PC-3 (cell line): ENCODE results near the gene LGMN. TPM values are rescaled to one million over a fixed set of nuclear protein-coding genes. Genes with fewer than 3 reads are reported as not detected.
A peak's percentile ranks its signal among the peaks of the same experiment; 100 is the strongest.

ENCODE experiments used
- ATAC-seq: fragments of 200-7000 bp; cut with Tn5 transposase; 2 replicates; pipeline ENCODE4 v1.9.1; 2020; ENCODE audit warnings: mild to moderate bottlenecking, moderate library complexity
- BruUV-seq: library from RNA; stranded (reverse); fragments of 400-500 nt; replicated peaks from 2 replicates; lab custom pipeline; 2021; lab: Mats Ljungman, UMichigan
- CTCF ChIA-PET: fragments of 300-600 bp; sonication (Branson Sonifier 250); formaldehyde crosslinking; loops from one replicate; lab custom pipeline; 2022; ENCODE audit warnings: antibody characterized with exemption; lab: Charles Lee
- POLR2A ChIA-PET: fragments of 300-600 bp; sonication (Branson Sonifier 250); formaldehyde crosslinking; loops from one replicate; lab custom pipeline; 2022; ENCODE audit warnings: antibody characterized with exemption; ENCODE audit not compliant: unreplicated experiment; lab: Charles Lee
- DNase-seq: peaks from one replicate; pipeline ENCODE4 v3.0.0-alpha.2; 2015
- H2AFZ ChIP-seq: fragments of 300-600 bp; sonication (generic); 2 replicates; pipeline ENCODE4 v1.6.0; 2016; ENCODE audit warnings: antibody characterized with exemption, low read length
- H3F3A ChIP-seq: fragments of 300-600 bp; sonication (generic); one replicate; pipeline ENCODE4 v1.6.0; 2017; ENCODE audit warnings: antibody characterized with exemption, low read length, control low read depth, mild to moderate bottlenecking; ENCODE audit not compliant: unreplicated experiment
- H3K27ac ChIP-seq: fragments of 300-600 bp; sonication (generic); 2 replicates; pipeline ENCODE4 v1.5.1; 2016; ENCODE audit warnings: mild to moderate bottlenecking, low read length
- H3K27me3 ChIP-seq: fragments of 300-600 bp; sonication (generic); 2 replicates; pipeline ENCODE4 v1.6.1; 2016; ENCODE audit warnings: low read length, mixed read lengths
- H3K36me3 ChIP-seq: fragments of 300-600 bp; sonication (generic); 2 replicates; pipeline ENCODE4 v1.6.1; 2016; ENCODE audit warnings: low read depth, mixed run types, low read length, mixed read lengths
- H3K4me1 ChIP-seq: fragments of 300-600 bp; sonication (generic); 2 replicates; pipeline ENCODE4 v1.5.1; 2016; ENCODE audit warnings: low read length; ENCODE audit not compliant: insufficient read depth
- H3K4me2 ChIP-seq: fragments of 300-600 bp; sonication (generic); 2 replicates; pipeline ENCODE4 v1.6.0; 2016; ENCODE audit warnings: low read length
- H3K4me3 ChIP-seq: fragments of 300-600 bp; sonication (generic); 2 replicates; pipeline ENCODE4 v1.5.1; 2016; ENCODE audit warnings: mild to moderate bottlenecking, low read length, mixed read lengths
- H3K79me2 ChIP-seq: fragments of 300-600 bp; sonication (generic); 2 replicates; pipeline ENCODE4 v1.6.1; 2017; ENCODE audit warnings: low read length, mixed read lengths
- H3K9ac ChIP-seq: fragments of 300-600 bp; sonication (generic); 2 replicates; pipeline ENCODE4 v1.6.0; 2016; ENCODE audit warnings: mild to moderate bottlenecking, low read length
- H3K9me2 ChIP-seq: fragments of 300-600 bp; sonication (generic); replicated peaks from 2 replicates; pipeline ENCODE4 v1.6.1; 2016; ENCODE audit warnings: mixed run types, low read length, mixed read lengths
- H3K9me3 ChIP-seq: fragments of 300-600 bp; sonication (generic); 2 replicates; pipeline ENCODE4 v1.6.1; 2016; ENCODE audit warnings: low read length, mixed read lengths
- H4K20me1 ChIP-seq: fragments of 300-600 bp; sonication (generic); 2 replicates; pipeline ENCODE4 v1.6.1; 2016; ENCODE audit warnings: low read length, mixed read lengths
- CTCF ChIP-seq: fragments of 300-600 bp; sonication (generic); conservative IDR thresholded peaks from 2 replicates; pipeline ENCODE4 v1.5.1; 2017; ENCODE audit warnings: antibody characterized with exemption, low read depth, mild to moderate bottlenecking, low read length
- EZH2 ChIP-seq: fragments of 300-600 bp; sonication (generic); IDR thresholded peaks from one replicate; pipeline ENCODE4 v1.6.1; 2017; ENCODE audit warnings: antibody characterized with exemption, mild to moderate bottlenecking, low read length; ENCODE audit not compliant: unreplicated experiment
- EZH2phosphoT487 ChIP-seq: fragments of 300-600 bp; sonication (generic); IDR thresholded peaks from 2 replicates; pipeline ENCODE4 v1.6.1; 2018; ENCODE audit warnings: mild to moderate bottlenecking, antibody characterized with exemption, low read length, borderline replicate concordance
- intact Hi-C: fragments of 100-400 bp; cut with micrococcal nuclease; formaldehyde crosslinking; loops from 2 replicates; pipeline ENCODE4 v1.9.0; 2023
- total RNA-seq: library from RNA; depleted of rRNA; stranded (reverse); fragments of >200 nt; gene quantifications from 2 replicates; pipeline ENCODE4 v1.2.3, GENCODE V29; 2014

The LGMN gene
- total RNA-seq, 1 experiment from 2014 or later = 46.8 TPM

- BruUV-seq = no TSS peak
- TF ChIP-seq CTCF (no peak), EZH2 (no peak), EZH2phosphoT487 (no peak)
- Histone ChIP-seq H3K4me2 (no peak overlapping the region), H3K27me3 (no peaks in the 10 kb centered on the region), H4K20me1 (no peaks in the 10 kb centered on the region), H3K4me1 (peaks cover 10% of the 10 kb centered on the region), H3K79me2 (no peaks in the 10 kb centered on the region), H3K27ac (no peak overlapping the region), H3F3A (no peaks in the 10 kb centered on the region), H2AFZ (no peak overlapping the region), H3K9me3 (no peaks in the 10 kb centered on the region), H3K36me3 (no peaks in the 10 kb centered on the region), H3K9me2 (no peaks in the 10 kb centered on the region), H3K4me3 (no peak overlapping the region), H3K9ac (no peak overlapping the region)
- intact Hi-C loops = no loop called here
- CTCF ChIA-PET = no interaction called here
- ATAC-seq = no peak
- DNase-seq = no peak
- POLR2A ChIA-PET = no interaction called here
Measured at GRCh38 chr14:92676403-92677086, 71.9 kb downstream of the LGMN start.

GRCh38 chr14:92675976-92676375 lies 72.5 kb downstream of the LGMN start:
- intact Hi-C loops = no loop called here
- POLR2A ChIA-PET = no interaction called here
- H3K36me3 ChIP-seq = no peaks in the 10 kb centered on the region
- BruUV-seq = no TSS peak
- H3K9me3 ChIP-seq = no peaks in the 10 kb centered on the region
- no peak overlapping the region for H3K4me2 ChIP-seq
- H3K4me3 ChIP-seq = no peak overlapping the region
- no peak for ATAC-seq
- peaks cover 6% of the 10 kb centered on the region; the same call in 1 of the 2 replicates for H3K4me1 ChIP-seq
- no peak overlapping the region for H2AFZ ChIP-seq
- TF ChIP-seq EZH2 (no peak), CTCF (no peak), EZH2phosphoT487 (no peak)
- DNase-seq = peak; percentile 16
- H3K9me2 ChIP-seq = no peaks in the 10 kb centered on the region
- no peaks in the 10 kb centered on the region for H4K20me1 ChIP-seq
- H3K9ac ChIP-seq = no peak overlapping the region
- no peaks in the 10 kb centered on the region for H3K79me2 ChIP-seq
- no peak overlapping the region for H3K27ac ChIP-seq
- no peaks in the 10 kb centered on the region for H3F3A ChIP-seq
- CTCF ChIA-PET = no interaction called here
- H3K27me3 ChIP-seq = no peaks in the 10 kb centered on the region

- Histone ChIP-seq H2AFZ (no peak overlapping the region), H3K9me2 (no peaks in the 10 kb centered on the region), H3K27ac (no peak overlapping the region), H4K20me1 (no peaks in the 10 kb centered on the region), H3K4me2 (no peak overlapping the region), H3K36me3 (no peaks in the 10 kb centered on the region), H3K4me3 (no peak overlapping the region), H3K9ac (no peak overlapping the region), H3K27me3 (no peaks in the 10 kb centered on the region), H3K4me1 (0 out of 2 replicates have a peak, but pooled peaks cover 4% of the 10 kb centered on the region), H3K9me3 (no peaks in the 10 kb centered on the region), H3K79me2 (no peaks in the 10 kb centered on the region), H3F3A (no peaks in the 10 kb centered on the region)
- intact Hi-C loops = no loop called here
- no peak for DNase-seq
- POLR2A ChIA-PET = no interaction called here
- TF ChIP-seq CTCF (no peak), EZH2 (no peak), EZH2phosphoT487 (no peak)
- ATAC-seq = no peak
- CTCF ChIA-PET = interaction anchor here (0.6 kb wide), 1 partner anchor 53 kb away, joined by 9 read pairs; no protein-coding TSS in a partner anchor
- no TSS peak for BruUV-seq
Measured at GRCh38 chr14:92675421-92675820, 73.0 kb downstream of the LGMN start.
